GM12874 (cell line): ENCODE measurements around the gene LPP.

ENCODE experiments used
- TF ChIP-seq, protein P1 (sequence below): IDR thresholded peaks from 2 replicates; pipeline ENCODE4 v1.5.1; 2011; ENCODE audit warnings: low read depth, mild to moderate bottlenecking, control low read depth, low read length, moderate library complexity; ENCODE audit not compliant: insufficient read depth

Gene LPP

GRCh38 chr3:188607805-188608315 is 453.9 kb downstream of the LPP start:
- TF ChIP-seq, protein P1, sequence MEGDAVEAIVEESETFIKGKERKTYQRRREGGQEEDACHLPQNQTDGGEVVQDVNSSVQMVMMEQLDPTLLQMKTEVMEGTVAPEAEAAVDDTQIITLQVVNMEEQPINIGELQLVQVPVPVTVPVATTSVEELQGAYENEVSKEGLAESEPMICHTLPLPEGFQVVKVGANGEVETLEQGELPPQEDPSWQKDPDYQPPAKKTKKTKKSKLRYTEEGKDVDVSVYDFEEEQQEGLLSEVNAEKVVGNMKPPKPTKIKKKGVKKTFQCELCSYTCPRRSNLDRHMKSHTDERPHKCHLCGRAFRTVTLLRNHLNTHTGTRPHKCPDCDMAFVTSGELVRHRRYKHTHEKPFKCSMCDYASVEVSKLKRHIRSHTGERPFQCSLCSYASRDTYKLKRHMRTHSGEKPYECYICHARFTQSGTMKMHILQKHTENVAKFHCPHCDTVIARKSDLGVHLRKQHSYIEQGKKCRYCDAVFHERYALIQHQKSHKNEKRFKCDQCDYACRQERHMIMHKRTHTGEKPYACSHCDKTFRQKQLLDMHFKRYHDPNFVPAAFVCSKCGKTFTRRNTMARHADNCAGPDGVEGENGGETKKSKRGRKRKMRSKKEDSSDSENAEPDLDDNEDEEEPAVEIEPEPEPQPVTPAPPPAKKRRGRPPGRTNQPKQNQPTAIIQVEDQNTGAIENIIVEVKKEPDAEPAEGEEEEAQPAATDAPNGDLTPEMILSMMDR = no peak

DNA sequence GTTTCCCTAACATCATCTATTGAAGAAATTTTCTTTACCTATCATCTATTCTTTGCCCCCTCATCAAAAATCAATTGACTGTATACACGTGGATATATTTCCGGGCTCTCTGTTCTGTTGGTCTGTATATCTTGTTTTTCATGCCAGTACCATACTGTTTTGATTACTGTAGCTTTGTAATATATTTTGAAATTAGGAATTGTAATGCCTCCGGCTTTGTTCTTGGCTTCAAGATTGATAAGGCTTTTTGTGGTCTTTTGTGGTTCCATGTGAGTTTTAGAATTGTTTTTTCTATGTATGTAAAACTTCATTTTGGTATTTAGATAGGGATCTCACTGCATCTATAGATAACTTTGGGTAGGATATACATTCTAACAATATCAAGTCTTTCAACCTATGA is 454.4 kb downstream of the LPP start:
- TF ChIP-seq, protein P1 = no peak

DNA sequence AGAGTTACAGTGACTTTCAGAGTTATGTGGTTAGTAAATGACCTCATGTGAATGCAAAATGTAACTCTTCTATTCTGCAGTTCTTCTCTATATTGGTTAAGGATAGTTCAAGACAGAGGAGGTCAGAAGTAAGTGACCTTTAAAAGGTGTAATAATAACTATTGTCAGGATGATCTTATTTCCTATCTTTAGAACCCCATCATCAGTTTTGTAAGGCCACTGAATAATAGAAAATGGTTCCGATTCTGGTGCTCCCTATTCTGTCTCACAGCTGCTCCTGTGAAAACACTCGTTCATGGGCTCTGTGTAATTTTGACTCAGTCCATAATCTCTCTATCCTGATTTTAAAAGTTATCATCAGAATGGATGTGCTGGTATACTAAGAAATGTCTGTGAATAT is 463.3 kb downstream of the LPP start:
- TF ChIP-seq, protein P1 = no peak

GRCh38 chr3:188617988-188618701 is 464.2 kb downstream of the LPP start:
- TF ChIP-seq, protein P1 = no peak

DNA sequence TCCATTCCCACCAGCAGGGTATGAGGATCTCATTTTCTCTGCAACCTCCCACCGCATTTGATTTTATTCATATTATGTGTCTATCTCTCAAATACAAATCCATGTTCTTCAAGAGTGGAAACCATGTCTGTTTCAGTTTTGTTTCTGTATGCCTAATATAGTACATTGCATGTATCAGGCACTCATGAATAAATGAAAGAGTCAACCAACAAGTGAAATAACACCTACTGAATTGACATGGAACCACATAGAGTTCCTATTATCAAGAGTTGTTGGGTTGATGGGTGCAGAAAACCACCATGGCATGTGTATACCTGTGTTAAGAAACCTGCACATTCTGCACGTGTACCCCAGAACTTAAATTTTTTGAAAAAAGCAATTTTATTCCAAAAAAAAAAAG is 466.8 kb downstream of the LPP start:
- TF ChIP-seq, protein P1 = no peak

DNA sequence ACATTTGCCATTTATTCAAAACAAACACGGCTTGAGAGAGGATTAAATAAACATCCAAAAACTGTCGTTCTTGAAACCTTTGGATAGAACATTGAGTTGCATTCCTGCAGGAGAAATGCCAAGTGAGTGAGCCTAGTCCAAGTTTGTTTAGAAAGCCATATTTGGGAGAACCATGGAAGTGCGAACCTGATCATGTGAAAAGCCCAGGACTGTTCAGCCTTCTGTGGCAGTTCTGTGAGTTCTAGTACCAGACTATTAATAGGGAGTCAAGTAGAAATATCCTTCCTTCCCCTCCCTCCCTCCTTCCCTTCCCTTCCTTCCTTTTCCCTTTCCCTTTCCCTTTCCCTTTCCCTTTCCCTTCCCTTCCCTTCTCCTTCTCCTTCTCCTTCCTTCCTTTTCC is 470.4 kb downstream of the LPP start:
- TF ChIP-seq, protein P1 = no peak

DNA sequence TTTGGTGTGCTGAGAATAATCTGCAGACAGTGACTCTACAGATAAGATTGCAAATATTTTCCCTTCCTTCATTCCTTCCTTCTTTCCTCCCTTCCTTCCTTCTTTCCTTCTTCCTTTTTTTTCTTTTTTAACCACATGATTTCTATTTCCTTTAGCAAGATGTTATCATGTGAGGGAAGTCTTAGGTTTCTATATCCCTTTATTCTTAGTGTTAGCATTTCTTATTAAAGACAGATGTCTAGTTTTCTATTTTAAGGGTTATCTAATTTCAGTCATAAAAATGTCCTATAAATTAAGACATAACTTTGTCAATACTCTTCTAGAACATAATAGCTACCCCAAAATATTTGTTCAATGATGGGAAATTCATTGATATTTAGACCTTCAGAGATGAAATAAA is 470.9 kb downstream of the LPP start:
- TF ChIP-seq, protein P1 = no peak

- TF ChIP-seq, protein P1 = no peak
Measured at GRCh38 chr3:188627652-188628051, 473.7 kb downstream of the LPP start.
